ENCODE data around the gene FRMD5. TPM values are rescaled to one million over a fixed set of nuclear protein-coding genes. Genes with fewer than 3 reads are reported as not detected.

Gene FRMD5
- total RNA-seq, 1 donor from 2014 or later, result 43.8 TPM

DNA sequence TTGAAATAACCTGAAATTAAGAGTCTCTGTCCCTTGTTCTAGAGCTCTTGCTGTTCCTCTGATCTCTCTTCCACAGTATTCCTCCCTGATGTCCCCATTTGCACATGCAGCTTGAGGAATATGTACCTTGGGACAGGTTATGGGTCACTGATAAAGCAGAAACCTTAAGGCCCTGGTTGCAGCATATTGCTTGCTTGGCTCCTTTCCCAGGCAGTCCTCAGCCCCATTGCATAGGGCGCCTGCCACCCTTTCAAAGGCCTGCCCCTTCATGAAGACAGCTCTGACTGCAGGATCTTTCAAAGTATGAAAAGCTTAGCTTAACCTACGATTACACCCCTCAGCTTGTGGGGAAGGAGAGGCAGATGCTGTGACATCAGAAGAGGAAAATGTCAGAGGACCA, 316.6 kb downstream of the FRMD5 start:
- peaks cover 2% of the 10 kb centered on the region for H3K9me3 Mint-ChIP-seq (ENCODE audit: unreplicated experiment)
- no peak for DNase-seq
- H3K4me3 Mint-ChIP-seq (ENCODE audit: unreplicated experiment), result no peak overlapping the region
- no peaks in the 10 kb centered on the region for H3K4me1 Mint-ChIP-seq (ENCODE audit: low read depth, unreplicated experiment)
- no peaks in the 10 kb centered on the region for H3K36me3 Mint-ChIP-seq (ENCODE audit: unreplicated experiment)
- TF ChIP-seq CTCF (IDR thresholded peaks at IDR 0.05; ENCODE audit: partially characterized antibody, unreplicated experiment), result no peak
- H3K27ac Mint-ChIP-seq (ENCODE audit: unreplicated experiment), result no peak overlapping the region
- peaks cover 1% of the 10 kb centered on the region for H3K27me3 Mint-ChIP-seq (ENCODE audit: unreplicated experiment)

GRCh38 chr15:43877371-43877770, 317.7 kb downstream of the FRMD5 start:
- Mint-ChIP-seq H3K36me3 (ENCODE audit: unreplicated experiment) (no peaks in the 10 kb centered on the region), H3K27ac (ENCODE audit: unreplicated experiment) (no peak overlapping the region), H3K4me3 (ENCODE audit: unreplicated experiment) (no peak overlapping the region), H3K27me3 (ENCODE audit: unreplicated experiment) (peaks cover 1% of the 10 kb centered on the region), H3K9me3 (ENCODE audit: unreplicated experiment) (peaks cover 2% of the 10 kb centered on the region), H3K4me1 (ENCODE audit: low read depth, unreplicated experiment) (no peaks in the 10 kb centered on the region)
- no peak for DNase-seq
- TF ChIP-seq CTCF (IDR thresholded peaks at IDR 0.05; ENCODE audit: partially characterized antibody, unreplicated experiment), result no peak

DNA sequence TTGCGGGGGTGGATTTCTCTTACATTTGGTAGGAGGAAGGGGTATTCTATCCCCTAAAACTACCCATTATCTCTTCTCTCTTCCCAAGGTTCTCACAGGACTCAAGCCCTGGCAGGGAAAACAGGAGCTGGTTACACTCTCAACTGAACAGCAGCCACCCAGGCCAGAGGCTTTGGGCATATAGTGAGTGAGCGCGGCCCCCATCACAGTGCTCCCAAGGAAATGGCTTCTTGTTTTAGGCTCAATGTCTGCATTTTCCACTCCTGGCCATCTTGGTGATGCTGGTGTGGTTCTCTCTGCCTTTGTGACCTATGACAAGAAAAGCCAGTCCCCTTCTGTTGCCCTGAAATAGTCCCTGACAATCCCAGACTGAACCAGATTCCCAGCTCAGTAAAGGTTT, 318.2 kb downstream of the FRMD5 start:
- H3K9me3 Mint-ChIP-seq (ENCODE audit: unreplicated experiment), result peaks cover 2% of the 10 kb centered on the region
- no peak overlapping the region for H3K27ac Mint-ChIP-seq (ENCODE audit: unreplicated experiment)
- DNase-seq, result no peak
- H3K27me3 Mint-ChIP-seq (ENCODE audit: unreplicated experiment), result peaks cover 1% of the 10 kb centered on the region
- no peak for TF ChIP-seq CTCF (IDR thresholded peaks at IDR 0.05; ENCODE audit: partially characterized antibody, unreplicated experiment)
- H3K4me3 Mint-ChIP-seq (ENCODE audit: unreplicated experiment), result no peak overlapping the region
- H3K4me1 Mint-ChIP-seq (ENCODE audit: low read depth, unreplicated experiment), result no peaks in the 10 kb centered on the region
- no peaks in the 10 kb centered on the region for H3K36me3 Mint-ChIP-seq (ENCODE audit: unreplicated experiment)

DNA sequence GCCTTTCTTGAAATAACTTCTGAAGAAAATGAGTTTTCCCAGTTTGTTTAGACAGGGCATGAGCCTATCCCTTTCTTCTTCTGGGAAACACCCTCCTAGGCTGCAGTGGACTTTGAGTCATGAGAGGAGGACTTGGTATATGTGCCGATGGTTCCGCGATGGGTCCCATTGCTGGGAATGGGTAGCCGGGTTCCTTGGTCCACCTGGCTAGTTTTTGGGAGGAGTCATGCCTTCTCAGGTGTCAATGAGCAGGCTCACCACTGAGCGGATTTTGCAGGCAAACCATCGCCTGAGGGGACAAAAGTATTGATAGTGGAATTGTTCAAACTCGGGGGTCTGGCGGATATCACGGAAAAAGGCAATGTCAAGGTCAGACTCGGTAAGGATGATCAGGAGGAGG, 321.4 kb downstream of the FRMD5 start:
- Mint-ChIP-seq H3K4me3 (ENCODE audit: unreplicated experiment) (no peak overlapping the region), H3K27me3 (ENCODE audit: unreplicated experiment) (peaks cover 1% of the 10 kb centered on the region), H3K4me1 (ENCODE audit: low read depth, unreplicated experiment) (no peaks in the 10 kb centered on the region), H3K36me3 (ENCODE audit: unreplicated experiment) (no peaks in the 10 kb centered on the region), H3K27ac (ENCODE audit: unreplicated experiment) (no peak overlapping the region), H3K9me3 (ENCODE audit: unreplicated experiment) (peaks cover 2% of the 10 kb centered on the region)
- DNase-seq, result no peak
- TF ChIP-seq CTCF (IDR thresholded peaks at IDR 0.05; ENCODE audit: partially characterized antibody, unreplicated experiment), result no peak

DNA sequence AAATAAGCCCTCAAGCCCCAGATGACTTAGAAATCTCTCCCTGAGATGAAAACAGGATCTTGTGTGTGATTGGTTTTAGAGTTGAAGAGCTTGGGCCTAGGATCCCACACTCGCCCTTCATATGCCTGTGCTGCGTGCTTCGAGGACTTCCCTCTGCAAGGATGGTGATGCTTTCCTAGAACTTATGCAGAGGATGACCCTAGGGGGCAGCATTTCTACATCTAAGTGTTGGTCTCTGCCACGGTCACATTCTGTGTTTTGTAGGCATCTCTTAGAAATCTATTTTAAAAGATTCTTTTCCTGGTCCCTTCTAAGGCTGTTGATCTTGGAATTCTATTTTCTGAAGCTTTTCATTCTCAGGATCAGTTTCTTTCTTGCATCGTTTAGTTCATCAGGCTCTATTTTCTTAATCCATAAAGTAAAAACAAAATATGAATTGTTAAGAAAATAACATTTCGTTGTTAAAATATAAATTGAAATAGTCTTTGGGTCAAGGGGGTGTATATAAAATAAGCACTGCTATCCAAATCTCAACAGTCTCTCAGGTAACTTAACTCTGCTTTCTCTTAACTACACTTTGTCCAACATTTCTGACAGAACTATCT, 322.6 kb downstream of the FRMD5 start:
- Mint-ChIP-seq H3K4me3 (ENCODE audit: unreplicated experiment) (no peak overlapping the region), H3K36me3 (ENCODE audit: unreplicated experiment) (no peaks in the 10 kb centered on the region), H3K4me1 (ENCODE audit: low read depth, unreplicated experiment) (no peaks in the 10 kb centered on the region), H3K27me3 (ENCODE audit: unreplicated experiment) (peaks cover 1% of the 10 kb centered on the region), H3K27ac (ENCODE audit: unreplicated experiment) (no peak overlapping the region), H3K9me3 (ENCODE audit: unreplicated experiment) (no peaks in the 10 kb centered on the region)
- peak; percentile 73 for TF ChIP-seq CTCF (IDR thresholded peaks at IDR 0.05; ENCODE audit: partially characterized antibody, unreplicated experiment)
- peak; percentile 44 for DNase-seq

Data from glutamatergic neuron (in vitro differentiated cells).